PFSK-1 (cell line): Measurements from ENCODE around the gene LIPA.

Experiments used
- POLR2AphosphoS5 ChIP-seq: IDR thresholded peaks from 2 replicates; pipeline ENCODE4 v1.6.1; 2012; ENCODE audit warnings: low read depth, mild to moderate bottlenecking, control low read depth, low read length, moderate library complexity
- REST ChIP-seq, 2 experiments: IDR thresholded peaks; 2 replicates each; pipeline versions ENCODE4 v1.6.1 to v1.8.0; 2011 to 2012; ENCODE audit warnings: low read depth in 2 of 2, low read length in 2 of 2, control low read depth in 1 of 2, inconsistent platforms in 1 of 2, mild to moderate bottlenecking in 1 of 2, moderate library complexity in 1 of 2; ENCODE audit not compliant: insufficient read depth in 1 of 2

GRCh38 chr10:89258881-89259280 is 7.3 kb upstream of the LIPA start:
- TF ChIP-seq POLR2AphosphoS5: no peak
- no peak for TF ChIP-seq REST (IDR thresholded peaks at IDR 0.05; ENCODE audit: insufficient read depth in 1 of 2, low read depth in 2 of 2, low read length in 2 of 2)
